Naive thymus-derived CD4-positive, alpha-beta T cell (primary cell): ENCODE results near the gene ARHGAP35. TPM values are rescaled to one million over a fixed set of nuclear protein-coding genes. Genes with fewer than 3 reads are reported as not detected.

Experiments used
- ATAC-seq: fragments of 150-1000 bp; cut with Tn5 transposase; 2 replicates; pipeline ENCODE4 v1.10.0; 2021; ENCODE audit warnings: mild to moderate bottlenecking, moderate library complexity
- CTCF ChIA-PET: fragments of 350-600 bp; sonication (Branson Sonifier 250); formaldehyde crosslinking; loops from one replicate; lab custom pipeline; 2021; ENCODE audit warnings: antibody characterized with exemption; lab: Charles Lee
- POLR2A ChIA-PET: fragments of 350-600 bp; sonication (Branson Sonifier 250); formaldehyde crosslinking; loops from one replicate; lab custom pipeline; 2021; ENCODE audit warnings: antibody characterized with exemption, inconsistent platforms; lab: Charles Lee
- DNase-seq, 9 donors: peaks; one replicate each; pipeline versions ENCODE4 v3.0.0 to v3.0.0-alpha.2; 2020 to 2022; ENCODE audit warnings: mixed read lengths in 1 of 9
- H3K27ac ChIP-seq: one replicate; pipeline ENCODE4 v1.7.0; 2013; ENCODE audit warnings: mild to moderate bottlenecking, low read depth, low read length, moderate library complexity
- H3K27me3 ChIP-seq, 2 donors: one replicate each; pipeline ENCODE4 v1.7.0; 2013; ENCODE audit warnings: low read length in 2 of 2, mild to moderate bottlenecking in 2 of 2, moderate library complexity in 2 of 2; ENCODE audit not compliant: control insufficient read depth in 2 of 2, insufficient read depth in 2 of 2
- H3K36me3 ChIP-seq, 3 experiments: 1 replicate in 2 of 3; 2 replicates in 1 of 3; pipeline ENCODE4 v1.7.0; 2013; ENCODE audit warnings: low read length in 3 of 3, mild to moderate bottlenecking in 3 of 3, moderate library complexity in 1 of 3; ENCODE audit not compliant: insufficient read depth in 3 of 3, control insufficient read depth in 2 of 3
- H3K4me1 ChIP-seq, 2 donors: one replicate each; pipeline ENCODE4 v1.7.0; 2013; ENCODE audit warnings: low read length in 2 of 2, mild to moderate bottlenecking in 2 of 2, moderate library complexity in 1 of 2; ENCODE audit not compliant: control insufficient read depth in 2 of 2, insufficient read depth in 2 of 2
- H3K4me3 ChIP-seq: 2 replicates; pipeline ENCODE4 v1.7.0; 2013; ENCODE audit warnings: mild to moderate bottlenecking, low read length
- H3K9me3 ChIP-seq, 3 experiments: 1 replicate in 2 of 3; 2 replicates in 1 of 3; pipeline ENCODE4 v1.7.0; 2013; ENCODE audit warnings: low read length in 3 of 3; ENCODE audit not compliant: control insufficient read depth in 2 of 3
- H3K27ac Mint-ChIP-seq, 9 donors: one replicate each; pipeline ENCODE4 v1.8.0; 2020 to 2022; ENCODE audit warnings: mixed read lengths in 9 of 9, mild to moderate bottlenecking in 8 of 9, moderate library complexity in 5 of 9, inconsistent platforms in 2 of 9
- H3K27me3 Mint-ChIP-seq, 5 donors: one replicate each; pipeline ENCODE4 v1.8.0; 2021 to 2022; ENCODE audit warnings: mixed read lengths in 5 of 5, mild to moderate bottlenecking in 1 of 5
- H3K36me3 Mint-ChIP-seq, 5 donors: one replicate each; pipeline ENCODE4 v1.8.0; 2020 to 2022; ENCODE audit warnings: mixed read lengths in 5 of 5, mild to moderate bottlenecking in 3 of 5, inconsistent platforms in 1 of 5
- H3K4me1 Mint-ChIP-seq, 7 donors: one replicate each; pipeline ENCODE4 v1.8.0; 2020 to 2022; ENCODE audit warnings: mixed read lengths in 7 of 7, mild to moderate bottlenecking in 3 of 7, inconsistent platforms in 1 of 7
- H3K4me3 Mint-ChIP-seq, 10 donors: one replicate each; pipeline ENCODE4 v1.8.0; 2020 to 2022; ENCODE audit warnings: mild to moderate bottlenecking in 10 of 10, mixed read lengths in 10 of 10, moderate library complexity in 6 of 10, inconsistent platforms in 2 of 10
- H3K9me3 Mint-ChIP-seq, 11 donors: one replicate each; pipeline ENCODE4 v1.8.0; 2020 to 2022; ENCODE audit warnings: mixed read lengths in 11 of 11, mild to moderate bottlenecking in 4 of 11, inconsistent platforms in 1 of 11, moderate library complexity in 1 of 11
- intact Hi-C, 2 donors: fragments of 100-400 bp; cut with micrococcal nuclease; formaldehyde crosslinking; loops; one replicate each; pipeline ENCODE4 v1.15.1; 2023
- polyA plus RNA-seq, 2 donors: library from polyadenylated mRNA; unstranded; fragments of 300-500 nt; fragmentation: Illumina TruSeq; gene quantifications; one replicate each; pipeline ENCODE4 v1.2.3, GENCODE V29; 2021
- total RNA-seq, 6 experiments: library from RNA in 5 of 6; stranded (reverse) in 5 of 6; gene quantifications; 1 replicate in 5 of 6; 2 replicates in 1 of 6; pipeline ENCODE4 v1.2.3 and lab custom pipeline; 2021 to 2026

Gene ARHGAP35
- total and polyA plus RNA-seq, 7 experiments from 2014 or later: 2.3 to 29.4 (median 23.2) TPM

- Histone ChIP-seq H3K9me3 (no peaks in the 10 kb centered on the region), H3K4me1 (no peaks in the 10 kb centered on the region), H3K36me3 (no peaks in the 10 kb centered on the region), H3K27ac (no peak overlapping the region), H3K4me3 (no peak overlapping the region), H3K27me3 (no peaks in the 10 kb centered on the region)
- H3K4me3 Mint-ChIP-seq: no peak overlapping the region
- H3K27ac Mint-ChIP-seq: no peak overlapping the region
- H3K27me3 Mint-ChIP-seq: peaks cover 0 to 5% (median 0%) of the 10 kb centered on the region in 5 donors
- no peaks in the 10 kb centered on the region for H3K36me3 Mint-ChIP-seq
- H3K9me3 Mint-ChIP-seq: no peaks in the 10 kb centered on the region
- ChIA-PET CTCF (no interaction called here), POLR2A (interaction anchor here (0.6 to 1.0 kb wide), 2 partner anchors 73 to 117 kb away, joined by 3 to 5 read pairs; no protein-coding TSS in a partner anchor)
- intact Hi-C loops: no loop called here
- DNase-seq: no peak
- H3K4me1 Mint-ChIP-seq: peaks cover 0 to 4% (median 2%) of the 10 kb centered on the region in 7 donors
- ATAC-seq: no peak
Measured at GRCh38 chr19:46830864-46831263, 29.9 kb upstream of the ARHGAP35 start.

- no peak overlapping the region for H3K4me3 Mint-ChIP-seq
- intact Hi-C loops: no loop called here
- H3K4me3 ChIP-seq: no peak overlapping the region
- no peak overlapping the region for H3K27ac Mint-ChIP-seq
- ChIA-PET POLR2A (interaction anchor here (0.8 to 1.2 kb wide), 3 partner anchors 9 to 22 kb away, joined by 3 read pairs; no protein-coding TSS in a partner anchor), CTCF (interaction anchor here (1.1 kb wide), 1 partner anchor 69 kb away, joined by 3 read pairs; no protein-coding TSS in a partner anchor)
- peaks cover 0 to 5% (median 0%) of the 10 kb centered on the region in 5 donors for H3K27me3 Mint-ChIP-seq
- H3K4me1 Mint-ChIP-seq: peaks cover 0 to 4% (median 0%) of the 10 kb centered on the region in 7 donors
- no peaks in the 10 kb centered on the region for H3K9me3 Mint-ChIP-seq
- no peak for ATAC-seq
- H3K27me3 ChIP-seq: no peaks in the 10 kb centered on the region
- H3K4me1 ChIP-seq: no peaks in the 10 kb centered on the region
- no peak overlapping the region for H3K27ac ChIP-seq
- DNase-seq: no peak
- H3K36me3 Mint-ChIP-seq: peaks cover 0 to 8% (median 0%) of the 10 kb centered on the region in 5 donors
- H3K9me3 ChIP-seq: no peaks in the 10 kb centered on the region
- H3K36me3 ChIP-seq: peaks cover 0 to 17% (median 0%) of the 10 kb centered on the region in 3 experiments
Measured at GRCh38 chr19:46834121-46834520, 26.7 kb upstream of the ARHGAP35 start.

GRCh38 chr19:46834984-46835383, 25.8 kb upstream of the ARHGAP35 start:
- POLR2A ChIA-PET: no interaction called here
- H3K36me3 ChIP-seq: peaks cover 0 to 26% (median 0%) of the 10 kb centered on the region in 3 experiments
- H3K27me3 Mint-ChIP-seq: peaks cover 0 to 5% (median 0%) of the 10 kb centered on the region in 5 donors
- H3K4me3 Mint-ChIP-seq: no peak overlapping the region
- H3K36me3 Mint-ChIP-seq: peaks cover 0 to 8% (median 0%) of the 10 kb centered on the region in 5 donors
- no peaks in the 10 kb centered on the region for H3K4me1 ChIP-seq
- no peak overlapping the region for H3K4me3 ChIP-seq
- no peaks in the 10 kb centered on the region for H3K27me3 ChIP-seq
- no peaks in the 10 kb centered on the region for H3K9me3 ChIP-seq
- no peak overlapping the region for H3K27ac ChIP-seq
- ATAC-seq (no peak), DNase-seq (no peak)
- CTCF ChIA-PET: no interaction called here
- intact Hi-C loops: no loop called here
- peaks cover 0 to 2% (median 0%) of the 10 kb centered on the region in 7 donors for H3K4me1 Mint-ChIP-seq
- no peak overlapping the region for H3K27ac Mint-ChIP-seq
- no peaks in the 10 kb centered on the region for H3K9me3 Mint-ChIP-seq

GRCh38 chr19:46838160-46838559, 22.6 kb upstream of the ARHGAP35 start:
- DNase-seq (no peak), ATAC-seq (no peak)
- Mint-ChIP-seq H3K9me3 (no peaks in the 10 kb centered on the region), H3K4me1 (peaks cover 0 to 11% (median 0%) of the 10 kb centered on the region in 7 donors), H3K36me3 (peaks cover 0 to 19% (median 3%) of the 10 kb centered on the region in 5 donors), H3K4me3 (no peak overlapping the region), H3K27ac (no peak overlapping the region), H3K27me3 (no peaks in the 10 kb centered on the region)
- Histone ChIP-seq H3K27ac (no peak overlapping the region), H3K4me3 (no peak overlapping the region), H3K36me3 (peaks cover 0 to 47% (median 0%) of the 10 kb centered on the region in 3 experiments), H3K27me3 (no peaks in the 10 kb centered on the region), H3K4me1 (no peaks in the 10 kb centered on the region), H3K9me3 (no peaks in the 10 kb centered on the region)
- ChIA-PET POLR2A (interaction anchor here (0.9 kb wide), 1 partner anchor 51 kb away, joined by 3 read pairs; no protein-coding TSS in a partner anchor), CTCF (interaction anchor here (0.9 kb wide), 1 partner anchor 80 kb away, joined by 4 read pairs; no protein-coding TSS in a partner anchor)
- intact Hi-C loops: no loop called here

- Mint-ChIP-seq H3K27ac (peak overlapping the region in 1 of 9 donors; percentile 57), H3K27me3 (no peaks in the 10 kb centered on the region), H3K36me3 (peaks cover 4 to 26% (median 5%) of the 10 kb centered on the region in 5 donors), H3K4me3 (no peak overlapping the region), H3K4me1 (peaks cover 0 to 11% (median 0%) of the 10 kb centered on the region in 7 donors), H3K9me3 (no peaks in the 10 kb centered on the region)
- no peaks in the 10 kb centered on the region for H3K9me3 ChIP-seq
- intact Hi-C loops: loop anchor here (1.0 to 2.0 kb wide), 5 partner anchors 53 to 136 kb away; no protein-coding TSS in a partner anchor
- H3K36me3 ChIP-seq: peaks cover 0 to 63% (median 0%) of the 10 kb centered on the region in 3 experiments
- H3K4me1 ChIP-seq: no peaks in the 10 kb centered on the region
- POLR2A ChIA-PET: interaction anchor here (0.6 to 1.6 kb wide), 5 partner anchors 18 to 98 kb away, joined by 3 to 5 read pairs (median 3); no protein-coding TSS in a partner anchor
- no peaks in the 10 kb centered on the region for H3K27me3 ChIP-seq
- DNase-seq (no peak), ATAC-seq (no peak)
- CTCF ChIA-PET: interaction anchor here (0.5 to 3.3 kb wide), 23 partner anchors 10 to 871 kb away, joined by 3 to 49 read pairs (median 5); partner anchors contain the start of gene SLC1A5
- H3K27ac ChIP-seq: no peak overlapping the region
- H3K4me3 ChIP-seq: no peak overlapping the region
Measured at GRCh38 chr19:46839752-46840497, 20.9 kb upstream of the ARHGAP35 start.

GRCh38 chr19:46840498-46840942, 20.3 kb upstream of the ARHGAP35 start:
- Histone ChIP-seq H3K27me3 (no peaks in the 10 kb centered on the region), H3K4me3 (no peak overlapping the region), H3K27ac (no peak overlapping the region), H3K36me3 (peaks cover 0 to 63% (median 0%) of the 10 kb centered on the region in 3 experiments), H3K4me1 (no peaks in the 10 kb centered on the region), H3K9me3 (no peaks in the 10 kb centered on the region)
- Mint-ChIP-seq H3K36me3 (peaks cover 5 to 27% (median 5%) of the 10 kb centered on the region in 5 donors), H3K4me3 (no peak overlapping the region), H3K27ac (peak overlapping the region in 2 of 9 donors; percentile 9 to 30), H3K4me1 (peaks cover 0 to 11% (median 1%) of the 10 kb centered on the region in 7 donors), H3K27me3 (no peaks in the 10 kb centered on the region), H3K9me3 (no peaks in the 10 kb centered on the region)
- ATAC-seq: peak; percentile 93
- DNase-seq: peak in 8 of 9 donors; percentile 23 to 65 (median 51)
- ChIA-PET CTCF (interaction anchor here (0.5 to 3.3 kb wide), 31 partner anchors 11 to 872 kb away, joined by 3 to 49 read pairs (median 5); partner anchors contain the start of gene SLC1A5), POLR2A (interaction anchor here (0.6 to 1.6 kb wide), 5 partner anchors 19 to 99 kb away, joined by 3 to 5 read pairs (median 3); no protein-coding TSS in a partner anchor)
- intact Hi-C loops: loop anchor here (1.0 to 2.0 kb wide), 5 partner anchors 54 to 136 kb away; no protein-coding TSS in a partner anchor
